Fibroblast of lung (primary cell): Measurements from ENCODE around the gene TOM1.

ENCODE experiments used
- CTCF ChIP-seq, 2 donors: IDR thresholded peaks in 1 of 2; conservative IDR thresholded peaks in 1 of 2; 1 replicate in 1 of 2; 2 replicates in 1 of 2; pipeline ENCODE4 v1.5.1; 2011 to 2012; ENCODE audit warnings: low read length in 2 of 2, control low read depth in 1 of 2, inconsistent platforms in 1 of 2, low read depth in 1 of 2, mild to moderate bottlenecking in 1 of 2
- EZH2 ChIP-seq: IDR thresholded peaks from 2 replicates; pipeline ENCODE4 v1.5.1; 2012; ENCODE audit warnings: low read length, control low read depth, mild to moderate bottlenecking; ENCODE audit errors: missing control alignments

- TF ChIP-seq CTCF (conservative IDR thresholded peaks at IDR 0.05 in 1 of 2, IDR thresholded peaks at IDR 0.05 in 1 of 2; ENCODE audit: low read depth in 1 of 2, low read length in 2 of 2) (no peak), EZH2 (no peak)
These were observed 81.8 kb downstream of the TOM1 start for GRCh38 chr22:35381424-35382009.
